Measurements from ENCODE around the gene TAS1R1. TPM values are rescaled to one million over a fixed set of nuclear protein-coding genes. Genes with fewer than 3 reads are reported as not detected.

TAS1R1 gene
- total and polyA plus RNA-seq, 9 of the 15 experiments (the other 6 are each of a cell fraction or from before 2014, with no cell fraction given) = 0.06 TPM; not detected in 8

- TF ChIP-seq POLR2AphosphoS2 (IDR thresholded peaks at IDR 0.05; ENCODE audit: low read length) (no peak; the same call in 1 of the 2 replicates), JUND (IDR thresholded peaks at IDR 0.05; ENCODE audit: borderline replicate concordance, low read depth, low read length) (0 out of 2 replicates have a peak, but pooled peaks have one; percentile 49), JUND (tag; IDR thresholded peaks at IDR 0.05; ENCODE audit: borderline replicate concordance, low read depth, low read length) (peak; percentile 50; the same call in 1 of the 3 replicates), ZNF280B (CRISPR knock-in tag; IDR thresholded peaks at IDR 0.05) (no peak), ZFP30 (CRISPR knock-in tag; IDR thresholded peaks at IDR 0.05; ENCODE audit: borderline replicate concordance) (no peak), E2F6 (IDR thresholded peaks at IDR 0.05; ENCODE audit: borderline replicate concordance in 1 of 2, extremely low read depth in 1 of 2, insufficient read depth in 1 of 2, insufficient read length in 1 of 2, low read depth in 1 of 2, low read length in 1 of 2, poor library complexity in 1 of 2, severe bottlenecking in 1 of 2) (peak; percentile 88 to 89), GTF2E2 (tag; IDR thresholded peaks at IDR 0.05) (0 out of 2 replicates have a peak, but pooled peaks have one; percentile 0), ZBTB12 (CRISPR knock-in tag; IDR thresholded peaks at IDR 0.05) (no peak; the same call in 1 of the 2 replicates), CEBPG (CRISPR knock-in tag; IDR thresholded peaks at IDR 0.05) (0 out of 2 replicates have a peak, but pooled peaks have one; percentile 19), CEBPG (tag; conservative IDR thresholded peaks at IDR 0.05 in 1 of 2, IDR thresholded peaks at IDR 0.05 in 1 of 2) (0 out of 4 replicates have a peak, but pooled peaks have one; percentile 32 to 35), ZNF184 (CRISPR knock-in tag; IDR thresholded peaks at IDR 0.05) (no peak), DDX20 (tag; IDR thresholded peaks at IDR 0.05; ENCODE audit: low read depth) (no peak; the same call in 1 of the 2 replicates), SMARCC2 (IDR thresholded peaks at IDR 0.05; ENCODE audit: low read depth) (no peak), ZNF224 (CRISPR knock-in tag; IDR thresholded peaks at IDR 0.05) (no peak), HCFC1 (IDR thresholded peaks at IDR 0.05; ENCODE audit: low read depth, low read length) (peak; percentile 47; the same call in 1 of the 2 replicates), EHMT2 (IDR thresholded peaks at IDR 0.05) (no peak), TFE3 (CRISPR knock-in tag; IDR thresholded peaks at IDR 0.05) (peak; percentile 19), NUFIP1 (IDR thresholded peaks at IDR 0.05; ENCODE audit: partially characterized antibody) (no peak), CBFB (CRISPR knock-in tag; IDR thresholded peaks at IDR 0.05) (0 out of 2 replicates have a peak, but pooled peaks have one; percentile 5), MAX (CRISPR knock-in tag; IDR thresholded peaks at IDR 0.05) (peak; percentile 96), SOX6 (IDR thresholded peaks at IDR 0.05) (no peak), RBM39 (optimal IDR thresholded peaks at IDR 0.05; ENCODE audit: low read depth, low read length) (no peak), ZNF384 (IDR thresholded peaks at IDR 0.05; ENCODE audit: low read depth, low read length) (no peak)
Measured at GRCh38 chr1:6603915-6604558, 48.9 kb downstream of the TAS1R1 start (continued).
